GM23248 (cell line): ENCODE results near the gene WIPF1.

Source experiments
- EZH2 ChIP-seq: fragments of 200-600 bp; sonication (generic); IDR thresholded peaks from 2 replicates; pipeline ENCODE4 v1.6.1; 2018; ENCODE audit warnings: antibody characterized with exemption, mild to moderate bottlenecking; ENCODE audit not compliant: insufficient read depth, poor library complexity, severe bottlenecking
- EZH2phosphoT487 ChIP-seq: fragments of 200-600 bp; sonication (generic); IDR thresholded peaks from 2 replicates; pipeline ENCODE4 v1.6.1; 2018; ENCODE audit warnings: antibody characterized with exemption, moderate library complexity, mild to moderate bottlenecking, low read depth; ENCODE audit not compliant: insufficient read depth

DNA sequence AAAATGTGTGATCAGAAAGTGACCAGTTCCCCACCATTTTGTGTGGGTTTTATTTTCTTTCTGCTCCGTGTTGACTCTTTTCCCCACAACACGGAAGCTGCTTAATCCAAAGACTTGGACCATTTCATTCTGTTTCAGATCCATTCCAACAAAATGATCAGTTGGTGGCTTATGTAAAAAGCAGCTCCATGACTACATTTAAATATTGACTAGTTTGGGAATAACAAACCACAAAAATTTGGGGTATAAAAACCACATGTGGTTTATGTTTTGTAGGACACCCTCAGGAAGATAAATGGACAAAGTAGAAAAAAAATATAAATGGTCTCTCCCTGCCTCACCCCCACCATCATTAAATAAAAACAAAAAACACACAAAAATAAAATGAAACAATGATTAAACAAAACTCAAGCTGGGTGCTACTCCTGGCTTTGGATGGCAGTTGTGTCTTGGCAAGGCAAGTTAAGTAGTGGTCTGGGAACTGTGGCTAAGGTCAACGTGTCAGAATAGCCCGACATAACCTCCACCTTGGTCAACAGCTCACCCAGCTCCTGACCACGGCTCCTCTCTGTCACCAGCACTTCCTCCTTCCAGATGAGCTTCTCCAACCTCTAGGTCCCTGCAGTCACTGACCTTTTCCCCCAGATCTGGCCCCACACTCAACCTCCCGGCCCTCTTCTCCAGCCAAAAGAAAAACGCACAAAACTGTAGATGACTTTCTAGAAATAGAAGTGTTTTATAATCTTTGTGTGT lies 12.8 kb upstream of the WIPF1 start:
- TF ChIP-seq EZH2 = no peak
- no peak for TF ChIP-seq EZH2phosphoT487
